Upper lobe of right lung (tissue), 1 donor: Measurements from ENCODE around the gene PML. TPM values are rescaled to one million over a fixed set of nuclear protein-coding genes. Genes with fewer than 3 reads are reported as not detected.
"Not testable (repeated sequence)": the region's sequence is repeated elsewhere in the genome, so short reads cannot be mapped to it uniquely, and the experiment has no call there.

Source experiments
- ATAC-seq: fragments of 200-7000 bp; cut with Tn5 transposase; one replicate; pipeline ENCODE4 v1.9.1; 2020; ENCODE audit warnings: mild to moderate bottlenecking, moderate library complexity
- DNase-seq: peaks from one replicate; pipeline ENCODE4 v3.0.0-alpha.2; 2020
- H3K27ac ChIP-seq: fragments of 200-600 bp; one replicate; pipeline ENCODE4 v1.8.0; 2022
- H3K27me3 ChIP-seq: fragments of 200-600 bp; one replicate; pipeline ENCODE4 v1.8.0; 2022; ENCODE audit warnings: mild to moderate bottlenecking
- H3K36me3 ChIP-seq: fragments of 200-600 bp; one replicate; pipeline ENCODE4 v1.8.0; 2022
- H3K4me1 ChIP-seq: fragments of 200-600 bp; one replicate; pipeline ENCODE4 v1.8.0; 2022
- H3K4me3 ChIP-seq: fragments of 200-600 bp; one replicate; pipeline ENCODE4 v1.8.0; 2022; ENCODE audit warnings: mild to moderate bottlenecking
- H3K9me3 ChIP-seq: fragments of 200-600 bp; one replicate; pipeline ENCODE4 v1.8.0; 2022
- intact Hi-C: fragments of 100-400 bp; cut with DNase I; formaldehyde crosslinking; loops from one replicate; pipeline ENCODE4 v1.11.0; 2022
- total RNA-seq: library from RNA; stranded (reverse); fragmentation: NEBNext Ultra II Directional; extraction: Animal tissue kit (Norgen Biotek cat#: 25700); gene quantifications from one replicate; pipeline ENCODE4 v1.2.1, GENCODE V29; 2021
- TF ChIP-seq, protein P1 (sequence below): fragments of 200-600 bp; IDR thresholded peaks from one replicate; pipeline ENCODE4 v1.8.0; 2022; ENCODE audit warnings: antibody characterized with exemption
- donor health status: DM: no; HTN: yes; CAD: no; lungs with severe emphysema.

PML gene
- total RNA-seq, 1 donor from 2014 or later: 82.9 TPM

DNA sequence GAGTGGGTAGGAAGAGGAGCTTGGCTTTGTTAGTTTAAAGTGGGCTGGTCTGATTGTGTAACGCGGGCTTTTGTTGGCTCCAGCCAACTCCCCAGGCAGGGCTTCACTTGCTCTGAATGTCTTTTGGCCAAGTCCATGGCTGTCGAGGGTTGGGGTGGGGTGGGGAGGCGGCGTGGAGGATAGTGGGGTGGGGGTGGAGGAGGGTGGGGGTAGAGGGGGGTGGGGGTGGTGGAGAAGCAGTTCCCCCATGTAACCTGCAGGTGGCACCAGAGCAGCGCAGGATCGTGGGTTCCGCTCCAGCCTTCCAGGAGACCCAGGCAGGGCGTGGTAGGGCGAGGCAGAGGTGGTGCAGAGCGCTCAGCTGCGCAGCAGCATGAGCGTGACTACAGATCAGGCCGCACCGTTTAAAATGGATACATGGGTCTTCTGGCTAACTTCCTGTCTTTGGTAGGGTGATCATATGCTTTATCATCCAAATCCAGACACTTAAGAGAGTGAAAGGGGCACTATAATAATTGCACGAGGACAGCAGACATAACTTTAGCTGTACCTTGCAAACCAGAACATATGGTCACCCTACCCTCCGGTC is 59.5 kb downstream of the PML start:
- TF ChIP-seq, protein P1, sequence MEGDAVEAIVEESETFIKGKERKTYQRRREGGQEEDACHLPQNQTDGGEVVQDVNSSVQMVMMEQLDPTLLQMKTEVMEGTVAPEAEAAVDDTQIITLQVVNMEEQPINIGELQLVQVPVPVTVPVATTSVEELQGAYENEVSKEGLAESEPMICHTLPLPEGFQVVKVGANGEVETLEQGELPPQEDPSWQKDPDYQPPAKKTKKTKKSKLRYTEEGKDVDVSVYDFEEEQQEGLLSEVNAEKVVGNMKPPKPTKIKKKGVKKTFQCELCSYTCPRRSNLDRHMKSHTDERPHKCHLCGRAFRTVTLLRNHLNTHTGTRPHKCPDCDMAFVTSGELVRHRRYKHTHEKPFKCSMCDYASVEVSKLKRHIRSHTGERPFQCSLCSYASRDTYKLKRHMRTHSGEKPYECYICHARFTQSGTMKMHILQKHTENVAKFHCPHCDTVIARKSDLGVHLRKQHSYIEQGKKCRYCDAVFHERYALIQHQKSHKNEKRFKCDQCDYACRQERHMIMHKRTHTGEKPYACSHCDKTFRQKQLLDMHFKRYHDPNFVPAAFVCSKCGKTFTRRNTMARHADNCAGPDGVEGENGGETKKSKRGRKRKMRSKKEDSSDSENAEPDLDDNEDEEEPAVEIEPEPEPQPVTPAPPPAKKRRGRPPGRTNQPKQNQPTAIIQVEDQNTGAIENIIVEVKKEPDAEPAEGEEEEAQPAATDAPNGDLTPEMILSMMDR: peak; percentile 51
- DNase-seq (peak; percentile 88), ATAC-seq (peak; percentile 97)
- no peak overlapping the region for H3K4me3 ChIP-seq
- H3K27ac ChIP-seq: no peak overlapping the region
- peaks cover 38% of the 10 kb centered on the region for H3K4me1 ChIP-seq
- no peaks in the 10 kb centered on the region for H3K36me3 ChIP-seq
- H3K27me3 ChIP-seq: no peaks in the 10 kb centered on the region
- H3K9me3 ChIP-seq: no peaks in the 10 kb centered on the region
- intact Hi-C loops: no loop called here

DNA sequence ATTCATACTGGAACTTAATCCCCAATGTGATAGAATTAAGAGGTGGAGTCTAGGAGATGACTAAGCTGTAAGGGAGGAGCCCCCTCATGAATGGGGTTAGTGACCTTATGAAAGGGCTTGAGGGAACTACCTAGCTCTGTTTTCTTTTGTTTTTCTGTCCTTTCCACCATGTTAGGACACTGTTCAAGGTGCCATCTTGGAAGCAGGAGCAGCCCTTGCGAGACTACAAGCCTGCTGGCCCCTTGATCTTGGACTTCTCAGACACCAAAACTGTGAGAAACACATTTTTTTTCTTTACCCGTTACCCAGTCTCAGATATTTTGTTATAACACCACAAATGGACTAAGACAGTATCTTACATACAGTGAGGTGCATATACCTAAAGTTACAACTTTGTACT is 61.3 kb downstream of the PML start:
- Histone ChIP-seq H3K27me3 (no peaks in the 10 kb centered on the region), H3K36me3 (no peaks in the 10 kb centered on the region), H3K27ac (no peak overlapping the region), H3K4me1 (peaks cover 22% of the 10 kb centered on the region), H3K4me3 (no peak overlapping the region), H3K9me3 (no peaks in the 10 kb centered on the region)
- TF ChIP-seq, protein P1: no peak
- intact Hi-C loops: no loop called here
- DNase-seq (no peak), ATAC-seq (no peak)

DNA sequence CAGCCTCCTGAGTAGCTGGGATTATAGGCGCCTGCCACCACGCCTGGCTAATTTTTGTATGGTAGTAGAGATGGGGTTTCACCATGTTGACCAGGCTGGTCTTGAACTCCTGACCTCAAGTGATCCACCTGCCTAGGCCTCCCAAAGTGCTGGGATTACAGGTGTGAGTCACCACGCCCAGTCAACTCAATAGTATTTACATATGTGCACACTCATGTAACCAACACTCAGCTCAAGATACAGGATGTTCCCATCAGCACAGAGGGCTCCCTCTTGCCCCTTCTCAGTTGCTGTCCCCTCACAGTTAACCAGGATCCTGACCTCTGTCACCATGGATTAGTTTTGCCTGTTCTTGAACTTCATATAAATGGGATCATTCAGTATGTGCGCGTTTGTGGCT is 61.8 kb downstream of the PML start:
- H3K4me1 ChIP-seq: peaks cover 17% of the 10 kb centered on the region
- H3K9me3 ChIP-seq, DNase-seq, H3K27ac ChIP-seq, ATAC-seq, H3K27me3 ChIP-seq, intact Hi-C loops, H3K36me3 ChIP-seq, H3K4me3 ChIP-seq: not testable (repeated sequence)

DNA sequence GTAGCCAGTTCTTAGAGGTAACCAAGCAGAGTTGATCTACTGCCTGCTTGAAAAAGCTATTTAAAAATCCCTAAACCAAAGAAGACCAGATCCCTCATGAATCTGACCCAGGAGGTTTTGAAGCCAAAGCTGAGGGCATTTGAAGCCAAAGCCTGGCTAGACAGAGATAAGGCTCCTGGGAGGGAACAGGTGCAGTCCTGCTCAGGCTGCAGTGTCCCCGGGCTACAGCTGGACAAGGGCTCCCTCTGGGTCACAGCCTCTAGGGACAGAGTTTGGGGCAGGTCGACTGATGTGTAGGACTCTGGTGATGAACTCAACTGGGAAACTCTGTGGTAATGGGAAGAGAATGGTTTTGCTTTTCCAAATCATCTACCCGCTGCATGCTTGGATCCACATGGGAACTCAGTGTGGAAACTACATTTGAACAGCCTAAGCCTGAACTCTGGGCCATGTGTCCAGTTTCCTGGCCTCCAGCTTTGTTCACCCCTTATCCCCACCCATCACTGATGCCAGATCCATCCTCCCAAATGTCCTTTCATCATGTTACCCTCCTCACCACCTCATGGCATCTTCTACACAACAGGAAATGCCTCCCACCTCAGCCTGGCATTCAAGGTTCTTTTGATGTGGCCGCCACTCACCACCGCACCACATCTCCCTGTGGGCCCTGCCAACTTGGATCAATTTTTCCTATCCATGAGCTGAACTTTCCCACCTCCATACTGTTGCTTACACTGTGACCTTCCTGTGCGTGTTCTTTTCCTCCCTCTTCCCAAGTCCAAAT is 64.7 kb downstream of the PML start:
- H3K4me3 ChIP-seq, DNase-seq, ATAC-seq, H3K4me1 ChIP-seq, H3K27me3 ChIP-seq, H3K9me3 ChIP-seq, H3K36me3 ChIP-seq, H3K27ac ChIP-seq, intact Hi-C loops: not testable (repeated sequence)

DNA sequence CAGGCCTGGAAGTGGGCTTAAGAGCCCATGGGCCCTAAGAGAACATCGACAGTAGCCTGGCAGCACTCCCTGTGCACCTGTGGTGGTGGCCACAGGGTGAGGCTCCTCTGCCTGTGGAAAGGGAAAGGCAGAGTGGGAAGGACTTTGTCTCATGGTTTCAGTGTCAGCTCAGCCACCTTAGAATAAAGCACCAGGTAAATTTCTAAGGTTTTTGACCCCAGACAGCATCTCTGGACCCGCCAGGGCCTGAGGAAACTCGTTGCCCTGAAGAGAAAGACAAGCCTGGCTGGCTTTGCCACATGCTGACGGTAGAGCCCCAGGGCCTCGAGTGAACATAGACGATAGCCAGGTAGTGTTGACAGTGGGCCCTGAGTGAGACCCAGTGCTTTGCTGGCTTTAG is 65.7 kb downstream of the PML start:
- no peak for ATAC-seq
- TF ChIP-seq, protein P1: no peak
- DNase-seq: no peak

DNA sequence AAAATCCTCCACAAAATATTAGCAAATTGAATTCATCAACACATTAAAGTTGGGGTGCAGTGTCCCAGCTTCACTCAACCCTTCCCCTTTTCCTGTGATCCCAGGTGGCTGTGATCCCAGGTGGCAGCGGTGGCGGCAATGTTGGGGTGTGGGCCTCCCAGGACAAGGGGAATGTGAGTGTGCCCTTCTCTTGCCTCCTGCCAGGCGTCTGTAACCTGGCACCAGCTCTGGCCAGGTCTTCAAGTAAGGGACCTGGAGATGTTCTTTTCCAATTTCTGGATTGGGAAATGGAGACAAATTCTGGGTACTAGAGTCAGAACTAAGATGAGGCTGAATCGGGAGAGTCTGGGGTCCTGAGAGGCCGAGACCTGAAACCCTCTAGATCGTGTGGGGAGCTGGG is 67.7 kb downstream of the PML start:
- TF ChIP-seq, protein P1: no peak

More for the DNA sequence above, 65.7 kb downstream of the PML start:
- H3K4me3 ChIP-seq: no peak overlapping the region
- H3K36me3 ChIP-seq: no peaks in the 10 kb centered on the region
- no peaks in the 10 kb centered on the region for H3K27me3 ChIP-seq
- no peaks in the 10 kb centered on the region for H3K9me3 ChIP-seq
- no peak overlapping the region for H3K27ac ChIP-seq
- intact Hi-C loops: no loop called here
- H3K4me1 ChIP-seq: no peaks in the 10 kb centered on the region

More for the DNA sequence above, 67.7 kb downstream of the PML start:
- no peaks in the 10 kb centered on the region for H3K9me3 ChIP-seq
- H3K4me3 ChIP-seq: no peak overlapping the region
- H3K36me3 ChIP-seq: no peaks in the 10 kb centered on the region
- H3K27ac ChIP-seq: no peak overlapping the region
- DNase-seq (no peak), ATAC-seq (no peak)
- intact Hi-C loops: no loop called here
- no peaks in the 10 kb centered on the region for H3K4me1 ChIP-seq
- no peaks in the 10 kb centered on the region for H3K27me3 ChIP-seq
